Putamen (tissue), 1 donor: Measurements from ENCODE around the gene RCAN3.
"Not testable (repeated sequence)": the region's sequence is repeated elsewhere in the genome, so short reads cannot be mapped to it uniquely, and the experiment has no call there.

Experiments used
- DNase-seq: peaks from one replicate; pipeline ENCODE4 v3.0.0-alpha.2; 2016; ENCODE audit warnings: low spot score

The RCAN3 gene

GRCh38 chr1:24486331-24487065, 16.1 kb upstream of the RCAN3 start:
- DNase-seq = no peak

GRCh38 chr1:24487455-24487854, 15.2 kb upstream of the RCAN3 start:
- DNase-seq = no peak

- DNase-seq = not testable (repeated sequence)
These were observed 14.5 kb upstream of the RCAN3 start for GRCh38 chr1:24488159-24488558.

GRCh38 chr1:24489674-24490073, 13.0 kb upstream of the RCAN3 start:
- DNase-seq = no peak

GRCh38 chr1:24490101-24490781, 12.4 kb upstream of the RCAN3 start:
- no peak for DNase-seq

GRCh38 chr1:24491577-24492360, 10.9 kb upstream of the RCAN3 start:
- DNase-seq = no peak

- not testable (repeated sequence) for DNase-seq
These were observed 9.7 kb upstream of the RCAN3 start for GRCh38 chr1:24492935-24493334.

GRCh38 chr1:24493785-24494184, 8.9 kb upstream of the RCAN3 start:
- DNase-seq = no peak

GRCh38 chr1:24498589-24498988, 4.0 kb upstream of the RCAN3 start:
- DNase-seq = no peak

- no peak for DNase-seq
These were observed 2.1 kb upstream of the RCAN3 start for GRCh38 chr1:24500448-24501048.

- no peak for DNase-seq
These were observed 1.1 kb upstream of the RCAN3 start for GRCh38 chr1:24501371-24502064.

GRCh38 chr1:24502065-24502708, 449 bp upstream of the RCAN3 start:
- DNase-seq = peak; percentile 62

GRCh38 chr1:24503059-24503751, 569 bp downstream of the RCAN3 start:
- DNase-seq = no peak

GRCh38 chr1:24503870-24504523, 1.4 kb downstream of the RCAN3 start:
- DNase-seq = no peak

- no peak for DNase-seq
These were observed 1.9 kb downstream of the RCAN3 start for GRCh38 chr1:24504560-24504959.

- DNase-seq = peak; percentile 30
These were observed 3.2 kb downstream of the RCAN3 start for GRCh38 chr1:24505816-24506215.

GRCh38 chr1:24506691-24507381, 4.2 kb downstream of the RCAN3 start:
- DNase-seq = no peak

- no peak for DNase-seq
These were observed 4.8 kb downstream of the RCAN3 start for GRCh38 chr1:24507405-24507804.

- DNase-seq = no peak
These were observed 6.3 kb downstream of the RCAN3 start for GRCh38 chr1:24508911-24509310.

GRCh38 chr1:24513706-24514105, 11.1 kb downstream of the RCAN3 start:
- no peak for DNase-seq
